H1 (cell line): Measurements from ENCODE around the gene CACNA1C. TPM values are rescaled to one million over a fixed set of nuclear protein-coding genes. Genes with fewer than 3 reads are reported as not detected.

Source experiments
- CTCF ChIA-PET: fragments of 300-600 bp; sonication (Branson Sonifier 250); formaldehyde crosslinking; loops from one replicate; lab custom pipeline; 2021; ENCODE audit not compliant: partially characterized antibody; lab: Charles Lee
- POLR2A ChIA-PET: fragments of 300-600 bp; sonication (Branson Sonifier 250); formaldehyde crosslinking; loops from one replicate; lab custom pipeline; 2021; ENCODE audit warnings: inconsistent platforms; ENCODE audit not compliant: partially characterized antibody; lab: Charles Lee
- DNase-seq, 2 experiments: peaks; one replicate each; pipeline versions ENCODE4 v3.0.0 to v3.0.0-alpha.2; 2010 to 2022; ENCODE audit warnings: low spot score in 2 of 2, low read depth in 1 of 2, mixed read lengths in 1 of 2
- FAIRE-seq: peaks from 2 replicates; lab custom pipeline; 2011; peaks lifted over from hg19 to GRCh38; lab: Jason Lieb, UNC
- H2AFZ ChIP-seq: 2 replicates; pipeline ENCODE4 v1.8.1; 2012; ENCODE audit warnings: low read length, inconsistent platforms
- H2AK5ac ChIP-seq: 2 replicates; pipeline ENCODE4 v1.6.1; 2013; ENCODE audit warnings: low read depth, low read length
- H2BK120ac ChIP-seq: replicated peaks from 2 replicates; pipeline ENCODE3; 2013; ENCODE audit warnings: low read depth, low read length, inconsistent platforms
- H2BK12ac ChIP-seq: 2 replicates; pipeline ENCODE4 v1.6.1; 2013; ENCODE audit warnings: low read depth, low read length
- H2BK15ac ChIP-seq: 2 replicates; pipeline ENCODE4 v1.6.1; 2013; ENCODE audit warnings: low read length
- H2BK20ac ChIP-seq: 2 replicates; pipeline ENCODE4 v1.6.1; 2013; ENCODE audit warnings: low read length
- H2BK5ac ChIP-seq: 2 replicates; pipeline ENCODE4 v1.6.1; 2013; ENCODE audit warnings: low read depth, low read length
- H3K14ac ChIP-seq: 2 replicates; pipeline ENCODE4 v1.6.1; 2013; ENCODE audit warnings: inconsistent platforms; ENCODE audit not compliant: insufficient read length
- H3K18ac ChIP-seq: 2 replicates; pipeline ENCODE4 v1.6.1; 2013; ENCODE audit warnings: low read length; ENCODE audit errors: extremely low read depth
- H3K23ac ChIP-seq: 2 replicates; pipeline ENCODE4 v1.6.1; 2013; ENCODE audit warnings: inconsistent platforms; ENCODE audit not compliant: insufficient read length
- H3K23me2 ChIP-seq: 2 replicates; pipeline ENCODE4 v1.6.1; 2013; ENCODE audit warnings: low read depth, low read length
- H3K27ac ChIP-seq: 2 replicates; pipeline ENCODE4 v1.6.1; 2011; ENCODE audit warnings: low read depth, low read length, inconsistent platforms
- H3K27me3 ChIP-seq, 4 experiments: replicated peaks in 1 of 4; 1 replicate in 1 of 4; 2 replicates in 3 of 4; pipeline versions ENCODE4 v1.6.1 to v1.8.1; 2011 to 2013; ENCODE audit warnings: low read length in 3 of 4, mild to moderate bottlenecking in 3 of 4, inconsistent platforms in 2 of 4, mixed read lengths in 2 of 4, moderate library complexity in 1 of 4; ENCODE audit not compliant: control insufficient read depth in 3 of 4, insufficient read depth in 3 of 4; ENCODE audit errors: extremely low read depth in 1 of 4
- H3K36me3 ChIP-seq, 4 experiments: 2 replicates each; pipeline versions ENCODE4 v1.6.1 to v1.8.1; 2011 to 2013; ENCODE audit warnings: mild to moderate bottlenecking in 4 of 4, low read length in 3 of 4, moderate library complexity in 2 of 4, control low read depth in 1 of 4, inconsistent platforms in 1 of 4; ENCODE audit not compliant: insufficient read depth in 4 of 4, control insufficient read depth in 2 of 4
- H3K4ac ChIP-seq: replicated peaks from 2 replicates; pipeline ENCODE3; 2013; ENCODE audit warnings: low read length, low read depth, mixed read lengths, inconsistent platforms; ENCODE audit not compliant: insufficient read length
- H3K4me1 ChIP-seq, 4 experiments: replicated peaks in 1 of 4; 1 replicate in 1 of 4; 2 replicates in 3 of 4; pipeline versions ENCODE4 v1.6.1 to v1.8.1; 2011 to 2013; ENCODE audit warnings: low read length in 3 of 4, inconsistent platforms in 2 of 4, mixed read lengths in 1 of 4; ENCODE audit not compliant: insufficient read depth in 4 of 4, control insufficient read depth in 3 of 4
- H3K4me2 ChIP-seq, 2 experiments: 2 replicates each; pipeline versions ENCODE4 v1.6.1 to v1.8.1; 2011 to 2013; ENCODE audit warnings: low read depth in 2 of 2, low read length in 2 of 2, control low read depth in 1 of 2, inconsistent platforms in 1 of 2, mild to moderate bottlenecking in 1 of 2; ENCODE audit not compliant: insufficient read depth in 1 of 2
- H3K4me3 ChIP-seq, 4 experiments: fragments of 200-600, 300-600 bp in 1 of 4; sonication (generic), shearing (Covaris generic), sonication (Bioruptor Twin) in 1 of 4; 2 replicates each; pipeline versions ENCODE4 v1.5.1 to v1.8.1; 2011 to 2016; ENCODE audit warnings: low read length in 4 of 4, low read depth in 3 of 4, control low read depth in 2 of 4, inconsistent platforms in 2 of 4, mild to moderate bottlenecking in 2 of 4, mixed read lengths in 1 of 4, moderate library complexity in 1 of 4; ENCODE audit not compliant: insufficient read depth in 2 of 4; ENCODE audit errors: extremely low read depth in 1 of 4
- H3K56ac ChIP-seq: replicated peaks from 2 replicates; pipeline ENCODE3; 2013; ENCODE audit warnings: low read depth, mild to moderate bottlenecking, mixed read lengths, low read length, inconsistent platforms; ENCODE audit not compliant: insufficient read length
- H3K79me1 ChIP-seq: 2 replicates; pipeline ENCODE4 v1.6.1; 2013; ENCODE audit warnings: low read depth, low read length, control low read depth
- H3K79me2 ChIP-seq, 2 experiments: 2 replicates each; pipeline versions ENCODE4 v1.6.1 to v1.8.1; 2012 to 2013; ENCODE audit warnings: low read length in 2 of 2, mild to moderate bottlenecking in 2 of 2, inconsistent platforms in 1 of 2; ENCODE audit not compliant: insufficient read depth in 2 of 2, control insufficient read depth in 1 of 2
- H3K9ac ChIP-seq, 4 experiments: replicated peaks in 1 of 4; 1 replicate in 1 of 4; 2 replicates in 3 of 4; pipeline versions ENCODE4 v1.6.1 to v1.8.1; 2011 to 2013; ENCODE audit warnings: low read depth in 3 of 4, low read length in 3 of 4, control low read depth in 2 of 4, mild to moderate bottlenecking in 2 of 4, moderate library complexity in 2 of 4, inconsistent platforms in 1 of 4; ENCODE audit errors: extremely low read depth in 1 of 4
- H3K9me3 ChIP-seq, 2 experiments: 2 replicates each; pipeline versions ENCODE4 v1.6.1 to v1.8.1; 2012 to 2013; ENCODE audit warnings: mild to moderate bottlenecking in 2 of 2, moderate library complexity in 2 of 2, control low read depth in 1 of 2, inconsistent platforms in 1 of 2, low read depth in 1 of 2, low read length in 1 of 2, mixed read lengths in 1 of 2; ENCODE audit not compliant: insufficient read depth in 2 of 2
- H4K20me1 ChIP-seq, 2 experiments: replicated peaks in 1 of 2; 2 replicates each; pipeline versions ENCODE3 to v1.8.1; 2011 to 2013; ENCODE audit warnings: inconsistent platforms in 2 of 2, low read length in 2 of 2, mild to moderate bottlenecking in 1 of 2; ENCODE audit not compliant: insufficient read depth in 2 of 2, control insufficient read depth in 1 of 2
- H4K5ac ChIP-seq: 2 replicates; pipeline ENCODE4 v1.6.1; 2013; ENCODE audit warnings: low read length, low read depth, mixed read lengths, inconsistent platforms; ENCODE audit not compliant: insufficient read length
- H4K8ac ChIP-seq: 2 replicates; pipeline ENCODE4 v1.8.0; 2013; ENCODE audit warnings: mild to moderate bottlenecking, moderate library complexity, low read length, inconsistent platforms; ENCODE audit not compliant: insufficient read depth; ENCODE audit errors: extremely low read depth
- H4K91ac ChIP-seq: replicated peaks from 2 replicates; pipeline ENCODE3; 2013; ENCODE audit warnings: low read length, mixed read lengths, inconsistent platforms; ENCODE audit not compliant: insufficient read length
- ASH2L ChIP-seq: fragments of 200-600, 300-600 bp; sonication (generic); IDR thresholded peaks from one replicate; pipeline ENCODE4 v1.7.1; 2017; ENCODE audit warnings: low read length
- BRCA1 ChIP-seq: IDR thresholded peaks from 2 replicates; pipeline ENCODE4 v1.6.1; 2012; ENCODE audit warnings: low read depth, low read length, improper control_type of control experiment
- CBX5 ChIP-seq: fragments of 300-800, 300-1000 bp; sonication (generic); IDR thresholded peaks from 2 replicates; pipeline ENCODE4 v1.7.1; 2016; ENCODE audit warnings: antibody characterized with exemption, low read length, low read depth
- CEBPB ChIP-seq: IDR thresholded peaks from 2 replicates; pipeline ENCODE4 v1.6.1; 2012; ENCODE audit warnings: low read depth, low read length
- HDAC6 ChIP-seq: IDR thresholded peaks from one replicate; pipeline ENCODE4 v1.7.1; 2012; ENCODE audit warnings: low read depth, mild to moderate bottlenecking, inconsistent platforms, low read length, moderate library complexity
- MAFK ChIP-seq: IDR thresholded peaks from 2 replicates; pipeline ENCODE4 v1.6.1; 2012; ENCODE audit warnings: low read depth, mild to moderate bottlenecking, improper control_type of control experiment, low read length
- NANOG ChIP-seq: IDR thresholded peaks from 2 replicates; pipeline ENCODE4 v1.6.1; 2011; ENCODE audit warnings: low read length, low read depth, mild to moderate bottlenecking, inconsistent platforms; ENCODE audit not compliant: insufficient read depth, poor library complexity, severe bottlenecking
- POLR2A ChIP-seq, 2 experiments: IDR thresholded peaks; 1 replicate in 1 of 2; 2 replicates in 1 of 2; pipeline ENCODE4 v1.6.1; 2011; ENCODE audit warnings: low read depth in 2 of 2, low read length in 2 of 2, mild to moderate bottlenecking in 2 of 2; ENCODE audit errors: control extremely low read depth in 1 of 2
- RNF2 ChIP-seq: fragments of 200-900, 300-1000 bp; sonication (generic); IDR thresholded peaks from 2 replicates; pipeline ENCODE4 v1.7.1; 2016; ENCODE audit warnings: borderline replicate concordance, low read depth, mild to moderate bottlenecking, antibody characterized with exemption, low read length; ENCODE audit not compliant: poor library complexity, severe bottlenecking; ENCODE audit errors: missing control alignments
- TEAD4 ChIP-seq: IDR thresholded peaks from 2 replicates; pipeline ENCODE4 v1.6.1; 2012; ENCODE audit warnings: low read depth, low read length, inconsistent platforms, mixed read lengths
- WGBS, 2 experiments: shearing (Covaris generic) in 1 of 2; methylation state at CpG; one replicate each; pipeline versions ENCODE4 v1.1.6 to v1.1.7; 2013 to 2015; ENCODE audit warnings: low lambda C conversion rate in 2 of 2, mixed read lengths in 2 of 2, inconsistent platforms in 1 of 2, low coverage in 1 of 2, missing lambda C conversion rate in 1 of 2; ENCODE audit not compliant: insufficient replicate concordance in 2 of 2, insufficient coverage in 1 of 2, insufficient read length in 1 of 2; ENCODE audit errors: extremely low coverage in 1 of 2, missing lambda C conversion rate in 1 of 2; 5-methylcytosine and 5-hydroxymethylcytosine counted together
- polyA plus RNA-seq, 7 experiments: library from polyadenylated mRNA; depleted of rRNA in 3 of 7; stranded (reverse) in 5 of 7; unstranded in 2 of 7; fragments of >200 nt in 5 of 7; fragments of 200-250 nt in 2 of 7; gene quantifications; 1 replicate in 5 of 7; 2 replicates in 1 of 7; 4 replicates in 1 of 7; pipeline versions ENCODE4 v1.2.1 to v1.2.3, GENCODE V29; 2011 to 2013; ENCODE audit warnings: missing spikeins in 2 of 7, mixed read lengths in 2 of 7
- total RNA-seq: library from RNA; stranded (reverse); fragmentation: NEBNext Ultra II Directional; extraction: Animal tissue kit (Norgen Biotek cat#: 25700); gene quantifications from 2 replicates; pipeline ENCODE4 v1.2.1, GENCODE V29; 2021

CACNA1C gene
- total and polyA plus RNA-seq, 2 of the 8 experiments (the other 6 are each of a cell fraction or from before 2014, with no cell fraction given) = 1.3 TPM

GRCh38 chr12:2290091-2290490 lies 237.3 kb downstream of the CACNA1C start:
- 94% methylated on average over 4 of the region's 4 CpGs; no CpG with 5 or more reads in 1 of the 2 experiments for WGBS, 2 experiments
- H3K4me1 ChIP-seq = peaks cover 3 to 5% (median 3%) of the 10 kb centered on the region in 4 experiments
- DNase-seq (no peak), FAIRE-seq (no peak)
- no peak overlapping the region for H4K8ac ChIP-seq
- no peak overlapping the region for H2BK5ac ChIP-seq
- H3K9me3 ChIP-seq = no peaks in the 10 kb centered on the region
- no peak overlapping the region for H3K4ac ChIP-seq
- ChIA-PET CTCF (interaction anchor here (0.7 to 13.0 kb wide), 26 partner anchors 8 to 392 kb away, joined by 3 to 252 read pairs (median 4); partner anchors contain the start of gene CACNA1C), POLR2A (no interaction called here)
- H3K9ac ChIP-seq = no peak overlapping the region
- no peak overlapping the region for H3K56ac ChIP-seq
- H2BK15ac ChIP-seq = no peak overlapping the region
- H3K18ac ChIP-seq = no peak overlapping the region
- H3K4me3 ChIP-seq = no peak overlapping the region
- H3K27me3 ChIP-seq = peaks cover 0 to 3% (median 0%) of the 10 kb centered on the region in 4 experiments; a peak in 1 of 7 replicates
- H3K23me2 ChIP-seq = no peaks in the 10 kb centered on the region
- no peak overlapping the region for H2AFZ ChIP-seq
- no peaks in the 10 kb centered on the region for H3K79me1 ChIP-seq
- H2BK12ac ChIP-seq = no peak overlapping the region
- H2AK5ac ChIP-seq = no peak overlapping the region
- no peak overlapping the region for H2BK20ac ChIP-seq
- no peak overlapping the region for H3K23ac ChIP-seq
- H4K20me1 ChIP-seq = no peaks in the 10 kb centered on the region
- no peak overlapping the region for H3K4me2 ChIP-seq
- H3K27ac ChIP-seq = no peak overlapping the region
- H4K5ac ChIP-seq = no peak overlapping the region
- H3K36me3 ChIP-seq = no peaks in the 10 kb centered on the region
- H2BK120ac ChIP-seq = no peak overlapping the region
- H4K91ac ChIP-seq = no peak overlapping the region
- H3K14ac ChIP-seq = no peak overlapping the region
- no peak for TF ChIP-seq NANOG
- no peak for TF ChIP-seq ASH2L
- no peak for TF ChIP-seq CBX5
- no peak for TF ChIP-seq BRCA1
- no peak for TF ChIP-seq HDAC6
- TF ChIP-seq POLR2A (IDR thresholded peaks at IDR 0.05; ENCODE audit: control extremely low read depth in 1 of 2, low read depth in 2 of 2, low read length in 2 of 2) = no peak
- TF ChIP-seq CEBPB = no peak
- TF ChIP-seq MAFK = no peak
- TF ChIP-seq TEAD4 = no peak
- no peak for TF ChIP-seq RNF2
- TF ChIP-seq, all 59 proteins: peak for 0
- H3K79me2 ChIP-seq = no peaks in the 10 kb centered on the region
